Measurements from ENCODE around the gene ITGB4. TPM values are rescaled to one million over a fixed set of nuclear protein-coding genes. Genes with fewer than 3 reads are reported as not detected.

ITGB4 gene
- total RNA-seq, 1 donor from 2014 or later, result 13.9 TPM

DNA sequence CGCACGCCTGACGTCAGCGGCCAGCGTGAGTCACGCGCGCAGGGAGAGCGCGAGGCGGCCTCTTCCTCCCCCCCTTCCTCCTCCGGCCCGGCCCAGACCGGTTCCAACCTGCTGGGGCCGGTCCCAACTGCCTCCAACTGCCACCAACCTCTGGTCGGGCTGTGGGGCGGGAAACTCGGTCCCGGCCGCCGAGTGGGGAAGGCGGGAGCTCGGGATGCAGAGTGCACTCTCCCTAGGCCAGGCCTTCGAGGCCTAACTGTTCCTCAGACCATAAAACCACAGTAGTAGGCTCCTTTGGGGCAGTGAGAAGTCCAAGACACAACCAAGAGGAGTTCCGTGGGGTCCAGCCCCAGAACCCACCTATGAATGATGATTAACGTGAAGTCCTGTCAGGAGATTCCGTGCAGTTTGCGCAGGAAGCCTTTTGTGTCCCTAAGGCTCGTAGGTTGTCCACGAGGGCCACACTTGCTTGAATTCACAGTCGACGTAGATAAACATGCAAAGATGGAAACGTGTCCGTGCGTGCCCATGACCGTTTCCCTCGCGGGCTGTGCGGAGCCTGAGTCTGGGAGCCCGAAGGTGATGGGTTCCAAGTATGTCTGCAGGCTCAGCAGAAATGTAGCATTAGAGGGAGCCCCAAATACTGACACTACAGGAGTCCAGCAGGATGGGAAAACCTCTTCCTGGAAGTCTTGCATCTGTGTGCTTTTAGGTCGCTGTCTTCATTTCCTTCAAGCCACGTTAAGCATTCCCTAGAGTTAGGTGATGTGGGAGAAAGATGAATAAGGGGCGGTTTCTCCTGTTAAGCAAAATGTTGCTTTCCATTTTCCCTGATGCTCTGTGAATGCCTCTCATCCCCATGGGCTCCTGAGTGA, 64.0 kb downstream of the ITGB4 start:
- DNase-seq (ENCODE audit: low spot score), result peak; percentile 98

GRCh38 chr17:75791254-75791653, 70.0 kb downstream of the ITGB4 start:
- DNase-seq (ENCODE audit: low spot score), result no peak

DNA sequence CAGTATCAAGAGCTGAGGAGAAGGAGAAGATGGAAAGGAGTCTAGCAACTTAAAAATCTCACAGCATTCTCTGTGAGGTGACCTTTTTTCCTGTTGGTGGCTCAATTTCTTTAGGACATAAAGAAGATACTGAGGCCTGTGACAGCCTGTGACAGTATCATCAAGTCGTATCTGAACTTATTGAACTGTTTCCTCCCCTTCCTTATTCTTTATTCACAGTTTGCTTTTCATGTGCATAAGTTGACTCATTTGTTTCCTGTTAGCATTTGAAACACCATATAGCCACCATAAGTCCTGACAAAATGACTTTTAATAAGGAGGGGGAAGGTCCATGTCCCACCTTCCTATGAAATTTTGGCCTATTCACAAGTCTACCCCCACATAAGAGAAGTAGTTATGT, 72.2 kb downstream of the ITGB4 start:
- no peak for DNase-seq (ENCODE audit: low spot score)

DNA sequence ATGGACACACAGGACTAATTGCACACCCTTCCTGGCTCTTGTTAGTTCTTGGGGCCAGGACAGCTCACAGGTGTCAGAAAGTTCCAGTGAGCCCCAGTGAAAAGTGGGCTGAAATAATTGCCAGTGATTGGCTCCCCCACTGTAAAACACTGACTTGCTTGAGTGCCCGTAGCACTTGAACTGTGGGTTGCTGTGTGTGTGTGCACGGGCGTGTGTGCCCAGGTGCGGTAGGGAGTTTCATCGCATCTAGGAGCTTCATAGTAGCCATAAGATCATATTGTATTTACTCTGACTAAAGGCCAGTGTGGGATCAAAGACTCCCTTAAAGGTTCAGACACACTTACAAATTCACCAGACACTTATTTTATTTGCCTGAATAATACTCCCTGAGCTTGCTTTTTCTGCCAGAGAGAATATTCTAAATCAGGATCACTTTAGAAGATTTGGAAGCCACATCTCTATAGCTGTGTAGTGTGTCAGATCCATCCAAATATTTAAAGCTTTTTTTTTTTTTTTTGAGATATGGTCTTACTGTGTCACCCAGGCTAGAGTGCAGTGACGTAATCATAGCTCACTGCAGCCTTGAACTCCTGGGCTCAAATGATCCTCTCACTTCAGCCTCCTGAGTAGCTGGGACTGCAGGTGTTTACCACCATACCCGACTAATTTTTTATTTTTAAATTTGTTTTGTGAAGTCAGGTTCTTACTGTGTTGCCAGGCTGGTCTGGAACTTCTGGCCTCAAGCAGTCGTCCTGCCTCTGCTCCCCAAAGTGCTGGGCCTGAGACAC, 74.8 kb downstream of the ITGB4 start:
- DNase-seq (ENCODE audit: low spot score), result peak; percentile 79

- peak; percentile 12 for DNase-seq (ENCODE audit: low spot score)
Measured at GRCh38 chr17:75799402-75799801, 78.1 kb downstream of the ITGB4 start.

DNA sequence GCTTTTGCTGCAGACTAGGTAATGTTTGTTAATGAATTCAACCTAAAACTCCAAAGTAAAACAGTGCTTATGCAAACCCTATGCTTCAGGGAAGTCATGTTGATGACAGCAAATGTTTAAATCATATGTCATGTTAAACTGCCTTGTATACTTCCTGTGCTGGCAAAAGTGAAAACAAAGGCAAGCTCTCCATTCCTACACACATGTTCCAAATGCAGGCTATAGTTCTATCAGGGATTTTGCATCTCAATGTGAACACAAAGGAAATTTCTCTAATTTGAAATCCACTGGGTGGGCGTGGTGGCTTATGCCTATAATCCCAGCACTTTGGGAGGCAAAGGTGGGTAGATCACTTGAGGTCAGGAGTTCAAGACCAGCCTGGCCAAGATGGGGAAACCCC, 82.6 kb downstream of the ITGB4 start:
- DNase-seq (ENCODE audit: low spot score), result no peak

GRCh38 chr17:75806822-75807500, 85.7 kb downstream of the ITGB4 start:
- peak; percentile 73 for DNase-seq (ENCODE audit: low spot score)

Small RNA genes lying within 50 kb of the gene (microRNA-seq; reads per million reads assigned to microRNA genes)
- not detected for gene MIR4738 (ENCODE audit: borderline number of aligned reads)

Other genes starting within 250 kb of the ITGB4 start
- 72.8 TPM for gene CASKIN2, start 205.9 kb upstream of the ITGB4 start, total RNA-seq
- gene TSEN54, start 204.9 kb upstream of the ITGB4 start, total RNA-seq, result 13.7 TPM
- 8.2 TPM for gene LLGL2, start 195.8 kb upstream of the ITGB4 start, total RNA-seq
- 110 TPM for gene MYO15B, start 133.7 kb upstream of the ITGB4 start, total RNA-seq
- 0.42 TPM for gene SMIM5, start 88.0 kb upstream of the ITGB4 start, total RNA-seq
- gene RECQL5, start 54.3 kb upstream of the ITGB4 start, total RNA-seq, result 12.7 TPM
- 86.0 TPM for gene SAP30BP, start 54.1 kb upstream of the ITGB4 start, total RNA-seq
- gene GALK1, start 43.7 kb downstream of the ITGB4 start, total RNA-seq, result 26.4 TPM
- 24.6 TPM for gene UNK, start 63.3 kb downstream of the ITGB4 start, total RNA-seq
- gene UNC13D, start 122.9 kb downstream of the ITGB4 start, total RNA-seq, result 12.8 TPM
- 125 TPM for gene WBP2, start 133.9 kb downstream of the ITGB4 start, total RNA-seq
- gene TRIM47, start 157.1 kb downstream of the ITGB4 start, total RNA-seq, result 35.7 TPM
- 20.9 TPM for gene TRIM65, start 175.5 kb downstream of the ITGB4 start, total RNA-seq
- 70.8 TPM for gene MRPL38, start 183.4 kb downstream of the ITGB4 start, total RNA-seq
- 5.5 TPM for gene FBF1, start 219.6 kb downstream of the ITGB4 start, total RNA-seq